Neural cell (in vitro differentiated cells): ENCODE results near the gene FCN3. TPM values are rescaled to one million over a fixed set of nuclear protein-coding genes. Genes with fewer than 3 reads are reported as not detected.

Experiments used
- H2AFZ ChIP-seq: fragments of 200-600, 300-800 bp; sonication (generic), shearing (Covaris generic); 2 replicates; pipeline ENCODE4 v1.6.0; 2014; ENCODE audit warnings: low read depth, mild to moderate bottlenecking, antibody characterized with exemption, low read length, moderate library complexity
- H3F3A ChIP-seq: fragments of 200-600 bp; shearing (Covaris generic); 2 replicates; pipeline ENCODE4 v1.6.1; 2016; ENCODE audit warnings: mild to moderate bottlenecking, moderate library complexity, mixed read lengths, antibody characterized with exemption, low read length; ENCODE audit not compliant: insufficient read depth, poor library complexity, severe bottlenecking
- H3K27ac ChIP-seq: fragments of 200-600, 300-800 bp; sonication (generic), shearing (Covaris generic); 2 replicates; pipeline ENCODE4 v1.5.1; 2014; ENCODE audit warnings: mild to moderate bottlenecking, low read length, moderate library complexity
- H3K27me3 ChIP-seq: fragments of 300-800, 200-600 bp; sonication (generic), shearing (Covaris generic); 2 replicates; pipeline ENCODE4 v1.6.0; 2014; ENCODE audit warnings: mild to moderate bottlenecking, low read depth, low read length, moderate library complexity; ENCODE audit not compliant: insufficient read depth
- H3K36me3 ChIP-seq: fragments of 300-800, 200-600 bp; sonication (generic), shearing (Covaris generic); 2 replicates; pipeline ENCODE4 v1.5.1; 2014; ENCODE audit warnings: mild to moderate bottlenecking, antibody characterized with exemption, low read length, moderate library complexity; ENCODE audit not compliant: insufficient read depth
- H3K4me2 ChIP-seq: fragments of 300-800, 200-600 bp; sonication (generic), shearing (Covaris generic); 2 replicates; pipeline ENCODE4 v1.6.0; 2014; ENCODE audit warnings: mild to moderate bottlenecking, low read length
- H3K4me3 ChIP-seq: fragments of 300-800, 200-600 bp; sonication (generic), shearing (Covaris generic); 2 replicates; pipeline ENCODE4 v1.5.1; 2014; ENCODE audit warnings: mild to moderate bottlenecking, low read length, moderate library complexity
- H3K79me2 ChIP-seq: fragments of 200-600 bp; shearing (Covaris generic); replicated peaks from 2 replicates; pipeline ENCODE4 v1.6.0; 2014; ENCODE audit warnings: mild to moderate bottlenecking, low read length, moderate library complexity; ENCODE audit not compliant: insufficient read depth
- H3K9ac ChIP-seq: fragments of 300-800, 200-600 bp; sonication (generic), shearing (Covaris generic); 2 replicates; pipeline ENCODE4 v1.6.1; 2016; ENCODE audit warnings: mild to moderate bottlenecking, low read length, mixed read lengths
- H3K9me2 ChIP-seq: fragments of 200-600 bp; shearing (Covaris generic); 2 replicates; pipeline ENCODE4 v1.6.1; 2016; ENCODE audit warnings: mild to moderate bottlenecking, low read length, mixed read lengths; ENCODE audit not compliant: insufficient read depth
- H3K9me3 ChIP-seq: fragments of 200-600, 300-800 bp; sonication (generic), shearing (Covaris generic); 2 replicates; pipeline ENCODE4 v1.6.1; 2016; ENCODE audit warnings: mild to moderate bottlenecking, mixed run types, low read length, moderate library complexity, mixed read lengths
- H4K20me1 ChIP-seq: fragments of 200-600 bp; shearing (Covaris generic); 2 replicates; pipeline ENCODE4 v1.6.1; 2016; ENCODE audit warnings: mild to moderate bottlenecking, mixed run types; ENCODE audit not compliant: insufficient read depth
- CTCF ChIP-seq: fragments of 450-650 bp; IDR thresholded peaks from 2 replicates; pipeline ENCODE4 v1.5.1; 2014; ENCODE audit warnings: antibody characterized with exemption, mild to moderate bottlenecking, moderate library complexity; ENCODE audit not compliant: poor library complexity, severe bottlenecking
- EP300 ChIP-seq: fragments of 450-650 bp; conservative IDR thresholded peaks from 2 replicates; pipeline ENCODE4 v1.6.1; 2014; ENCODE audit warnings: antibody characterized with exemption, mild to moderate bottlenecking, moderate library complexity; ENCODE audit not compliant: poor library complexity, severe bottlenecking
- EZH2 ChIP-seq: fragments of 200-600, 300-800 bp; shearing (Covaris generic), sonication (generic); IDR thresholded peaks from 2 replicates; pipeline ENCODE4 v1.6.1; 2014; ENCODE audit warnings: antibody characterized with exemption, low read length, borderline replicate concordance, mild to moderate bottlenecking; ENCODE audit not compliant: insufficient read depth, poor library complexity, severe bottlenecking
- MXI1 ChIP-seq: fragments of 450-650 bp; conservative IDR thresholded peaks from 2 replicates; pipeline ENCODE4 v1.6.1; 2014; ENCODE audit warnings: antibody characterized with exemption, mild to moderate bottlenecking; ENCODE audit not compliant: poor library complexity, severe bottlenecking
- POLR2AphosphoS5 ChIP-seq: IDR thresholded peaks from 2 replicates; pipeline ENCODE4 v1.6.1; 2012
- RAD21 ChIP-seq: fragments of 450-650 bp; conservative IDR thresholded peaks from 2 replicates; pipeline ENCODE4 v1.6.1; 2014; ENCODE audit warnings: antibody characterized with exemption, mild to moderate bottlenecking, moderate library complexity
- REST ChIP-seq: IDR thresholded peaks from 2 replicates; pipeline ENCODE4 v1.6.1; 2012; ENCODE audit warnings: borderline replicate concordance
- SMC3 ChIP-seq: fragments of 450-650 bp; conservative IDR thresholded peaks from 2 replicates; pipeline ENCODE4 v1.6.1; 2014; ENCODE audit warnings: antibody characterized with exemption, mild to moderate bottlenecking, moderate library complexity; ENCODE audit not compliant: poor library complexity
- TAF1 ChIP-seq: IDR thresholded peaks from 2 replicates; pipeline ENCODE4 v1.6.1; 2012; ENCODE audit warnings: low read depth
- polyA plus RNA-seq: library from polyadenylated mRNA; depleted of rRNA; stranded (reverse); fragments of >200 nt; gene quantifications from 2 replicates; pipeline ENCODE4 v1.2.3, GENCODE V29; 2014

Gene FCN3
- polyA plus RNA-seq, 1 donor from 2014 or later, result not detected

GRCh38 chr1:27394282-27394658, 19.6 kb upstream of the FCN3 start:
- Histone ChIP-seq H3K79me2 (no peaks in the 10 kb centered on the region), H2AFZ (no peak overlapping the region), H3K27ac (no peak overlapping the region), H4K20me1 (no peaks in the 10 kb centered on the region), H3K4me3 (no peak overlapping the region), H3K36me3 (no peaks in the 10 kb centered on the region), H3K4me2 (no peak overlapping the region), H3K27me3 (no peaks in the 10 kb centered on the region), H3K9ac (no peak overlapping the region), H3F3A (no peaks in the 10 kb centered on the region), H3K9me3 (no peaks in the 10 kb centered on the region), H3K9me2 (no peaks in the 10 kb centered on the region)
- TF ChIP-seq POLR2AphosphoS5 (no peak), SMC3 (no peak), EP300 (no peak), EZH2 (no peak), RAD21 (no peak), REST (no peak), MXI1 (no peak), TAF1 (no peak), CTCF (no peak)

GRCh38 chr1:27393641-27394281, 19.1 kb upstream of the FCN3 start:
- no peak for TF ChIP-seq RAD21
- no peak for TF ChIP-seq REST
- no peak for TF ChIP-seq SMC3
- no peak for TF ChIP-seq EZH2
- Histone ChIP-seq H3K4me2 (no peak overlapping the region), H4K20me1 (no peaks in the 10 kb centered on the region), H3K36me3 (no peaks in the 10 kb centered on the region), H3K4me3 (no peak overlapping the region), H3K27me3 (no peaks in the 10 kb centered on the region), H3F3A (no peaks in the 10 kb centered on the region), H3K9me3 (no peaks in the 10 kb centered on the region), H2AFZ (no peak overlapping the region), H3K9ac (no peak overlapping the region), H3K27ac (no peak overlapping the region), H3K9me2 (no peaks in the 10 kb centered on the region), H3K79me2 (no peaks in the 10 kb centered on the region)
